Gastrocnemius medialis (tissue), 4 donors: Measurements from ENCODE around the gene KNDC1. TPM values are rescaled to one million over a fixed set of nuclear protein-coding genes. Genes with fewer than 3 reads are reported as not detected.

Experiments used
- ATAC-seq, 2 donors: fragments of 150-250 bp; one replicate each; pipeline ENCODE4 v1.9.1; 2016
- DNase-seq, 2 donors: peaks; one replicate each; pipeline ENCODE4 v3.0.0-alpha.2; 2019
- H3K27ac ChIP-seq, 4 donors: fragments of 200-600 bp; sonication (generic); 1 replicate in 1 of 4; 2 replicates in 3 of 4; pipeline ENCODE4 v1.5.1; 2016 to 2018; ENCODE audit warnings: mild to moderate bottlenecking in 2 of 4, moderate library complexity in 1 of 4
- H3K27me3 ChIP-seq, 3 donors: fragments of 200-600 bp; sonication (generic) in 2 of 3; 1 replicate in 1 of 3; 2 replicates in 2 of 3; pipeline versions ENCODE4 v1.5.1 to v1.6.0; 2016 to 2019; ENCODE audit warnings: mild to moderate bottlenecking in 1 of 3, moderate library complexity in 1 of 3
- H3K36me3 ChIP-seq, 2 donors: fragments of 200-600 bp; sonication (generic) in 1 of 2; one replicate each; pipeline ENCODE4 v1.5.1; 2017 to 2018
- H3K4me1 ChIP-seq, 2 donors: fragments of 200-600 bp; sonication (generic) in 1 of 2; one replicate each; pipeline ENCODE4 v1.5.1; 2016 to 2017; ENCODE audit warnings: mild to moderate bottlenecking in 2 of 2
- H3K4me3 ChIP-seq, 4 donors: fragments of 200-600 bp; sonication (generic) in 3 of 4; 1 replicate in 1 of 4; 2 replicates in 3 of 4; pipeline ENCODE4 v1.5.1; 2016 to 2019; ENCODE audit warnings: mild to moderate bottlenecking in 2 of 4
- H3K9me3 ChIP-seq, 3 donors: fragments of 200-600 bp; sonication (generic) in 2 of 3; 1 replicate in 1 of 3; 2 replicates in 2 of 3; pipeline ENCODE4 v1.5.1; 2016 to 2019
- POLR2A ChIP-seq, 2 donors: fragments of 450-650 bp; IDR thresholded peaks; one replicate each; pipeline ENCODE4 v1.6.1; 2017; ENCODE audit warnings: antibody characterized with exemption in 2 of 2, mild to moderate bottlenecking in 2 of 2, moderate library complexity in 2 of 2
- in situ Hi-C, 4 donors: fragments of 200-750 bp; cut with MboI; loops; one replicate each; pipeline versions ENCODE4 v1.15.0 to v1.8.0; 2017; ENCODE audit warnings: low sequenced_read_pairs in 4 of 4
- intact Hi-C: fragments of 100-400 bp; cut with DNase I; formaldehyde crosslinking; loops from one replicate; pipeline ENCODE4 v1.15.1; 2023; ENCODE audit warnings: low total_unique reads
- total RNA-seq, 4 donors: library from RNA; depleted of rRNA; stranded (reverse); fragments of >200 nt; gene quantifications; one replicate each; pipeline versions ENCODE4 v1.1.0 to v1.2.3, GENCODE V29; 2016
- TF ChIP-seq, protein P1 (sequence below), 5 experiments: fragments of 450-650 bp in 3 of 5; fragments of 200-600 bp in 2 of 5; sonication (generic) in 2 of 5; IDR thresholded peaks in 4 of 5; conservative IDR thresholded peaks in 1 of 5; 1 replicate in 4 of 5; 2 replicates in 1 of 5; pipeline ENCODE4 v1.5.1; 2016 to 2019; ENCODE audit warnings: antibody characterized with exemption in 5 of 5, mild to moderate bottlenecking in 3 of 5, moderate library complexity in 3 of 5

Gene KNDC1
- total RNA-seq, 4 donors from 2014 or later: 0.04 to 0.13 TPM; not detected in 2

DNA sequence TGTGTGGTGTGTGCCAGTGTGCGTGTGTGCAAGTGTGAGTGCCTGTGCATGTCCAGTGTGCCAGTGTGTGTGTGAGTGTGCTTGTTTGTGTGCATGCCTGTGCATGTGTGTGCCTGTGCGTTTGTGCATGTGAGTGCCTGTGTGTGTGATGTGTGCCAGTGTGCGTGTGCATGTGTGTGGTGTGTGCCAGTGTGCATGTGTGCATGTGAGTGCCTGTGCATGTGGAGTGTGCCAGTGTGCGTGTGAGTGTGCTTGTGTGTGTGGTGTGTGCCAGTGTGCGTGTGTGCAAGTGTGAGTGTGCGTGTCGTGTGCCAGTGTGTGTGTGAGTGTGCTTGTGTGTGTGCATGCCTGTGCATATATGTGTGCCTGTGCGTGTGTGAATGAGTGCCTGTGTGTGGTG is 38.5 kb upstream of the KNDC1 start:
- ATAC-seq (no peak), DNase-seq (no peak)
- Histone ChIP-seq H3K27ac (no peak overlapping the region), H3K36me3 (no peaks in the 10 kb centered on the region), H3K27me3 (peaks cover 0 to 8% (median 0%) of the 10 kb centered on the region in 3 donors), H3K4me3 (no peak overlapping the region), H3K4me1 (peaks cover 6 to 9% of the 10 kb centered on the region in 2 donors), H3K9me3 (no peaks in the 10 kb centered on the region)
- TF ChIP-seq, protein P1, sequence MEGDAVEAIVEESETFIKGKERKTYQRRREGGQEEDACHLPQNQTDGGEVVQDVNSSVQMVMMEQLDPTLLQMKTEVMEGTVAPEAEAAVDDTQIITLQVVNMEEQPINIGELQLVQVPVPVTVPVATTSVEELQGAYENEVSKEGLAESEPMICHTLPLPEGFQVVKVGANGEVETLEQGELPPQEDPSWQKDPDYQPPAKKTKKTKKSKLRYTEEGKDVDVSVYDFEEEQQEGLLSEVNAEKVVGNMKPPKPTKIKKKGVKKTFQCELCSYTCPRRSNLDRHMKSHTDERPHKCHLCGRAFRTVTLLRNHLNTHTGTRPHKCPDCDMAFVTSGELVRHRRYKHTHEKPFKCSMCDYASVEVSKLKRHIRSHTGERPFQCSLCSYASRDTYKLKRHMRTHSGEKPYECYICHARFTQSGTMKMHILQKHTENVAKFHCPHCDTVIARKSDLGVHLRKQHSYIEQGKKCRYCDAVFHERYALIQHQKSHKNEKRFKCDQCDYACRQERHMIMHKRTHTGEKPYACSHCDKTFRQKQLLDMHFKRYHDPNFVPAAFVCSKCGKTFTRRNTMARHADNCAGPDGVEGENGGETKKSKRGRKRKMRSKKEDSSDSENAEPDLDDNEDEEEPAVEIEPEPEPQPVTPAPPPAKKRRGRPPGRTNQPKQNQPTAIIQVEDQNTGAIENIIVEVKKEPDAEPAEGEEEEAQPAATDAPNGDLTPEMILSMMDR (IDR thresholded peaks at IDR 0.05 in 4 of 5, conservative IDR thresholded peaks at IDR 0.05 in 1 of 5): no peak
- TF ChIP-seq POLR2A (IDR thresholded peaks at IDR 0.05): no peak
- intact Hi-C loops: loop anchor here (10.0 kb wide), 1 partner anchor 87 kb away; no protein-coding TSS in a partner anchor
- in situ Hi-C loops: loop anchor here in 2 of 4 donors (10.0 to 25.0 kb wide), 2 partner anchors 177 to 184 kb away; partner anchors contain the start of gene CFAP46 (in 2 of the 2)

DNA sequence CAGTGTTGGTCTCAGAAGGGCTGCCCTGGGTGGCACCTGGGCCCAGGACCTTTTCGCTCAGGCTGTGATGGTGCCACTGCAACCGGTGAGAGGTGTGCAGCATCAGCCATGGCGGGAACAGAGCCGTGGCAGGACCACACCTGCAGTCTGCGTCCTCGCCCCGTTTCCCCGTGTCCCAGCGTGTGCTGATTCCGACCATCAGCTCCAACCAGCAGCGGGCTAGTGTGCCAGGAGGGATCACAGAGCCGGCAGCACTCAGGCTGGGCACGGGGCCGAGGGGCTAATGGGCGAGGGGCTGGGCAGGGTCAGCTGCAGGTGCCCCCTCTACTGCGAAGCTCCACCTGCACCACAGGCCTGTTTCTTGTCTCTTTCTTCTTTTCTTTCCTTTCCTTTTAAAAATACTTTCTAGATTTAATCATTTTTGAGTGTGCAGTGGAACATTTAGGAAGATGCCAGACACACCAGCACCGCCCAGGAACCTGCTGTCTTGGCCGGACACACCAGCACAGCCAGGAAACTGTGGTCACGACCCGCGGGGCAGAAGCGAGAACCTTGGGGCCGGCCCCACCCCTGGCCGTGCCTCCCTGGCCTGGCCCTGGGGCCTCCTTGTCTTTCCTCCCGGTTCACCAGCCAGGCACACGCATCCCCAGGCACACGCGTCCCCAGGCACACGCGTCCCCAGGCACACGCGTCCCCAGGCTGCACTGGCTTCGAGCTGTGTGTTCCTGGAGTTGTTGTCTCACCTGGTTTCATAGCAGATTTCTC is 37.7 kb upstream of the KNDC1 start:
- no peaks in the 10 kb centered on the region for H3K9me3 ChIP-seq
- in situ Hi-C loops: loop anchor here in 2 of 4 donors (10.0 to 25.0 kb wide), 2 partner anchors 178 to 185 kb away; partner anchors contain the start of gene CFAP46 (in 2 of the 2)
- TF ChIP-seq POLR2A (IDR thresholded peaks at IDR 0.05): no peak
- TF ChIP-seq, protein P1 (IDR thresholded peaks at IDR 0.05 in 4 of 5, conservative IDR thresholded peaks at IDR 0.05 in 1 of 5): no peak
- no peak overlapping the region for H3K4me3 ChIP-seq
- H3K36me3 ChIP-seq: no peaks in the 10 kb centered on the region
- peak in 1 of 2 donors; percentile 6 for DNase-seq
- H3K4me1 ChIP-seq: no peaks in the 10 kb centered on the region
- ATAC-seq: no peak
- intact Hi-C loops: loop anchor here (10.0 kb wide), 1 partner anchor 88 kb away; no protein-coding TSS in a partner anchor
- H3K27me3 ChIP-seq: peaks cover 0 to 8% (median 0%) of the 10 kb centered on the region in 3 donors
- H3K27ac ChIP-seq: no peak overlapping the region

DNA sequence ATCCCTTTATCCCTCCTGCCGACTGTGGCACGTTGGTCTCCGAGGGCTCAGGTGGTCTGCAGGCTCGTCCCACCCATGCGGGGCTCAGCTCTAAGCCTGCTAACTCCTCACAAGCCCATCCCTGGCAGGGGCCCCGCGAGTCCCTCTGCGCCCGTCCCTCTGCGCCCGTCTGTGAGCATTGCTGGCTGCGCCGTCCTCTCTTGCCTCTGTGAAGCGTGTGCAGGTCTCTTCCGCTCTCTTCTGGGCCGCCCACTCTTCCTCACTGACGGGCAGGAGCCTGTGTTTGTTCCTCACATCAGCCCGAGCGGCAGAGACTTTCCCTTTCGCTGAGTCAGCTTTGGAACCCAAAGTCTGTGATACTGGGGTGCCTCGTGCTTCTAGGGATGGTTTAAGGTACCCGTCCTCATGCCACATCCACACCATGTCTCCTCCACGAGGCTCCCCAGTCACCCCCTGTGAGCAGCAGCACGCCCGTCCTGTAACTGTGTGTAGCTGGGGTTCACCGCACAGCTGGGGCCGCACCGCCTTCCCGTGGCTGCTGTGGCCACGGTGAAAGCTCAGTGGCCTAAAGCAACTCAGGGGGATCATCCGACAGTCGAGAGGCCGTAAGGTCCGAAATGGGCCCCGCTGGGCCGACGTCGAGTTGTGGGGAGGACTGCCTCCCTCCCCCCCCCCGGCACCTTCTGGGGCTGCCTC is 36.8 kb upstream of the KNDC1 start:
- in situ Hi-C loops: loop anchor here in 2 of 4 donors (10.0 to 25.0 kb wide), 2 partner anchors 178 to 186 kb away; partner anchors contain the start of gene CFAP46 (in 2 of the 2)
- peaks cover 0 to 8% (median 0%) of the 10 kb centered on the region in 3 donors for H3K27me3 ChIP-seq
- H3K4me1 ChIP-seq: no peaks in the 10 kb centered on the region
- H3K9me3 ChIP-seq: no peaks in the 10 kb centered on the region
- H3K36me3 ChIP-seq: no peaks in the 10 kb centered on the region
- DNase-seq: peak in 1 of 2 donors; percentile 9
- intact Hi-C loops: loop anchor here (10.0 kb wide), 1 partner anchor 88 kb away; no protein-coding TSS in a partner anchor
- no peak for ATAC-seq
- H3K4me3 ChIP-seq: no peak overlapping the region
- H3K27ac ChIP-seq: no peak overlapping the region
- TF ChIP-seq, protein P1 (IDR thresholded peaks at IDR 0.05 in 4 of 5, conservative IDR thresholded peaks at IDR 0.05 in 1 of 5): no peak
- TF ChIP-seq POLR2A (IDR thresholded peaks at IDR 0.05): no peak

DNA sequence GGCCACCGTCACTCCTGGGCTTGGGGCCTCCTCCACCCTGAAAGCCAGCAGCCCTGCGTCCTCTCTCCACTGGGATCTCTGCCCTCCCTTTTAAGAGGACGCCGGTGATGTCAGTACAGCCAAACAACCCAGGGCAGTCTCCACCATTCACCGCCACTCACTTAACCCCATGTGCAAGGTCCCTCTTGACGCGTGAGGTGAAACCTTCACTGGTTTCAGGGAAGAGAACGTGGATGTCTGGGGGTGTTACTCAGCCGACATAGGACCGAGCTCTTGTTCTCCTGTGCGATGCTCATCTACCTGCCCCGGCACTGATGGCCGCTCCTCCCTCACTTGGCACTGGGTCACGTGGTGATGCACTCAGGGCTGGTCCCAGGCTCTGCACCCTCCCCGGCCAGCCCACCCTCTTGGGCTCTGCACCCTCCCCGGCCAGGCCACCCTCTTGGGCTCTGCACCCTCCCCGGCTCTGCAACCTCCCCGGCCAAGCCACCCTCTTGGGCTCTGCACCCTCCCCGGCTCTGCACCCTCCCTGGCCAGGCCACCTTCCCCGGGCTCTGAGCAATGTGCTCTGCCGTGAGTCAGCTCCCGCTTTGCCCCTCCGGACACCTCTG is 36.2 kb upstream of the KNDC1 start:
- Histone ChIP-seq H3K4me3 (no peak overlapping the region), H3K4me1 (no peaks in the 10 kb centered on the region), H3K27ac (no peak overlapping the region), H3K9me3 (no peaks in the 10 kb centered on the region), H3K36me3 (no peaks in the 10 kb centered on the region), H3K27me3 (peaks cover 0 to 8% (median 0%) of the 10 kb centered on the region in 3 donors)
- DNase-seq (peak in 1 of 2 donors; percentile 7), ATAC-seq (no peak)
- TF ChIP-seq, protein P1 (IDR thresholded peaks at IDR 0.05 in 4 of 5, conservative IDR thresholded peaks at IDR 0.05 in 1 of 5): no peak
- no peak for TF ChIP-seq POLR2A (IDR thresholded peaks at IDR 0.05)
- intact Hi-C loops: loop anchor here (1.0 to 10.0 kb wide), 3 partner anchors 89 to 287 kb away; no protein-coding TSS in a partner anchor
- in situ Hi-C loops: loop anchor here in 2 of 4 donors (10.0 to 25.0 kb wide), 2 partner anchors 179 to 187 kb away; partner anchors contain the start of gene CFAP46 (in 2 of the 2)
